ENCODE results near the gene PRAMEF11. TPM values are rescaled to one million over a fixed set of nuclear protein-coding genes. Genes with fewer than 3 reads are reported as not detected.
"Not testable (repeated sequence)": the region's sequence is repeated elsewhere in the genome, so short reads cannot be mapped to it uniquely, and the experiment has no call there.

The PRAMEF11 gene
- total RNA-seq, 1 donor: not detected

DNA sequence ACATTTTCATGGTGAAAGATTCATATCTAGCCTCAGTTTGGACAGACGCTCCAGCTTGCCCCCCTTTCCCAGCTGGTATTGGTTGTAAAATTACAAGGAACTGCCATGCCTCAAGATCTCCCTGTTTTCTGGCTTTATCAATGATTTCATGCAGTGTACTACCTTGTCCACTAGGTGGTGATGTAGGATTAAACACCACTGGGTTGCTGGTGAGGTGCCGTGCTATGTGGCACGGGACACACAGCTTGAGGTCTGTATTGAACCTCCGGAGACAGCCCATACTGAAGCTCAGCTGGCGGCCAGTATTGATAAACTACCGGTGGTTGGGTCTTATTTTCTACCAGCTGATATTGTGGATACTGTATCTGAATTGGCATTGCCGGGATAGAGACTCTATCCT lies 47.4 kb downstream of the PRAMEF11 start:
- H3K4me3 ChIP-seq (ENCODE audit: low read length); H3K27me3 ChIP-seq (ENCODE audit: insufficient read depth, low read length); H3K4me1 ChIP-seq (ENCODE audit: insufficient read depth, low read length); H3K9me3 ChIP-seq (ENCODE audit: low read depth, low read length): not testable (repeated sequence)

DNA sequence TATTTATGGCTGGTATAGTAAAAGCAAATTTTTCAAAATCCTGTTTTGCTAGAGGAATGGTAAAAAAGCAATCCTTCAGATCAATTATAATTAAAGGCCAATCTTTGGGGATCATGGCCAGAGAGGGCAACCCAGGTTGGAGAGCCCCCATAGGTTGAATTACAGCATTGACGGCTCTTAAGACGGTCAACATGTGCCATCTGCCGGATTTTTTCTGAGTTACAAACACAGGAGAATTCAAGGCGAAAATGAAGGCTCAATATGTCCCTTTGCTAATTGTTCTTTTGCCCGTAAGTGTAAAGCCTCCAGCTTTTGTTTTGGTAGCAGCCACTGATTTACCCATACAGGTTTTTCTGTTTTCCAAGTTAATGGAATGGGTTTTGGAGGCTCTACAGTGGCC lies 49.7 kb downstream of the PRAMEF11 start:
- not testable (repeated sequence) for H3K4me1 ChIP-seq (ENCODE audit: insufficient read depth, low read length); H3K9me3 ChIP-seq (ENCODE audit: low read depth, low read length); H3K4me3 ChIP-seq (ENCODE audit: low read length); H3K27me3 ChIP-seq (ENCODE audit: insufficient read depth, low read length)

DNA sequence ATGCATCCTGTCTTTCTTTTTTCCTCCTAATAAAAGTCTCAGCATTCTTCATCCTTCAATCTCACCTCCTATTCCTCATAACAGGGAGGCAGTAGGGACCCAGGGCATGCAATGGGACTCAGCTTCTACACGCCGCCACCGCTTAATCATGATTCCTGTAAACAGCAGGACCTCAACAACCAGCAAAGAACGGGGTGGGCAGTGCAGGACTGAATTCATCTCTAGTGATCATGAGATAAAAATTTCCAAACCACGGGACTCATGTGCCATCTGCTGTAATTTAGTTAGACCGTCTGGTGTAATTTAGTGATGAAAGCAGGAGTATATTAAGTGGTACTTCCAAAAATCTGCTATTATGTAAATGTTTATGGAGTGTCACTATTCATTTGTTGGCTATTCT lies 52.3 kb downstream of the PRAMEF11 start:
- H3K4me1 ChIP-seq (ENCODE audit: insufficient read depth, low read length): no peaks in the 10 kb centered on the region
- no peaks in the 10 kb centered on the region for H3K27me3 ChIP-seq (ENCODE audit: insufficient read depth, low read length)

DNA sequence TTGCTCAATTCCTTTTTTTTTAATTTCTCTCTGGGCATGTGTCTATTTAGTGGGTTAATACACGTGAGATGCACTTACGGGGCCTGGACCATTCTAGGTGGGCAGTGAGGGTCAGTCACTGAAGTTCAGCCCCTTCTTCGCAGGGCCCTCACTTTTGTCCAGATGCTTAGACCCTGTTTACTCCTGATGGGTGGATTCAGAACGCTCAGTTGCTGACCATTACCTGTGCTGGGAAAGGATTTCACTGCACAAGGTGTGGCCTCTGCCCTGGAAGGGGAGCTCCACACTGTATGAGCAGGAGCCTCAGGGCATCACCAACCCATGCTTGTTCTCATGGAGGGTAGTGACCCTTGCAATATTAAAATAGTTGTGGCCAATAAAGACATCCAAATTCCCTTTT lies 53.1 kb downstream of the PRAMEF11 start:
- H3K9me3 ChIP-seq (ENCODE audit: low read depth, low read length): no peaks in the 10 kb centered on the region
- no peaks in the 10 kb centered on the region for H3K4me1 ChIP-seq (ENCODE audit: insufficient read depth, low read length)
- no peaks in the 10 kb centered on the region for H3K27me3 ChIP-seq (ENCODE audit: insufficient read depth, low read length)
- H3K4me3 ChIP-seq (ENCODE audit: low read length): no peak overlapping the region

More for the DNA sequence above, 52.3 kb downstream of the PRAMEF11 start:
- Histone ChIP-seq H3K9me3 (ENCODE audit: low read depth, low read length) (no peaks in the 10 kb centered on the region), H3K4me3 (ENCODE audit: low read length) (no peak overlapping the region)

DNA sequence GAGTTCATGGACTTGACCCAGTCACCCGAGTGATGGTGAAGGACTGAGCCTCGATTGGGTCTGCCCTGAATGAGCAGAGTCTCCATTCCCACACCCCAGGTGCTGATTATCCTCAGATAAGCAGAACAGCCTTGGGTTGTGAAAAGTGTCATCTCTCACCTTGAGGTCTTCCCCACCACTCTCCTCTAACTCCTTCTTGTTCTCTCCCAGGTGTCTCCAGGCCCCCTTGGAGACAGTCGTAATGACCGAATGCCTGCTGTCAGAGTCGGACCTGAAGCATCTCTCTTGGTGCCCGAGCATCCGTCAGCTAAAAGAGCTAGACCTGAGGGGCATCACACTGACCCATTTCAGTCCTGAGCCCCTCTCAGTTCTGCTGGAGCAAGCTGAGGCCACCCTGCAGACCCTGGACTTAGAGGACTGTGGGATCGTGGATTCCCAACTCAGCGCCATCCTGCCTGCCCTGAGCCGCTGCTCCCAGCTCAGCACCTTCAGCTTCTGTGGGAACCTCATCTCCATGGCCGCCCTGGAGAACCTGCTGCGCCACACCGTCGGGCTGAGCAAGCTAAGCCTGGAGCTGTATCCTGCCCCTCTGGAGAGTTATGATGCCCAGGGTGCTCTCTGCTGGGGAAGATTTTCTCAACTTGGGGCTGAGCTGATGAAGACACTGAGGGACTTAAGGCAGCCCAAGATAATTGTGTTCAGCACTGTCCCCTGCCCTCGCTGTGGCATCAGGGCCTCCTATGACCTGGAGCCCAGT lies 54.2 kb downstream of the PRAMEF11 start:
- Histone ChIP-seq H3K9me3 (ENCODE audit: low read depth, low read length) (no peaks in the 10 kb centered on the region), H3K27me3 (ENCODE audit: insufficient read depth, low read length) (no peaks in the 10 kb centered on the region), H3K4me1 (ENCODE audit: insufficient read depth, low read length) (no peaks in the 10 kb centered on the region), H3K4me3 (ENCODE audit: low read length) (no peak overlapping the region)

DNA sequence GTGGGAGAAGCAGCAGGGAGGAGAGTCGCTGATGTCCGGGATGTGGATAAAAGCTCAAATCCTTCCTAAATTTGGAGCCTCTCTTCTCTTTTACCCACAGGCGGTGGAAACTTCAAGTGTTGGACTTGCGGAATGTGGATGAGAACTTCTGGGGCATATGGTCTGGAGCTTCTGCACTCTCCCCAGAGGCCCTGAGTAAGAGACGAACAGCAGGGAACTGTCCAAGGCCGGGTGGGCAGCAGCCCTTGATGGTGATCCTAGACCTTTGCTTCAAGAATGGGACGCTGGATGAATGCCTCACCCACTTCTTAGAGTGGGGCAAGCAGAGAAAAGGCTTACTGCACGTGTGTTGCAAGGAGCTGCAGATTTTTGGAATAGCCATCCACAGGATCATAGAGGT lies 55.8 kb downstream of the PRAMEF11 start:
- H3K4me1 ChIP-seq (ENCODE audit: insufficient read depth, low read length): no peaks in the 10 kb centered on the region
- H3K9me3 ChIP-seq (ENCODE audit: low read depth, low read length): no peaks in the 10 kb centered on the region
- no peak overlapping the region for H3K4me3 ChIP-seq (ENCODE audit: low read length)
- no peaks in the 10 kb centered on the region for H3K27me3 ChIP-seq (ENCODE audit: insufficient read depth, low read length)

DNA sequence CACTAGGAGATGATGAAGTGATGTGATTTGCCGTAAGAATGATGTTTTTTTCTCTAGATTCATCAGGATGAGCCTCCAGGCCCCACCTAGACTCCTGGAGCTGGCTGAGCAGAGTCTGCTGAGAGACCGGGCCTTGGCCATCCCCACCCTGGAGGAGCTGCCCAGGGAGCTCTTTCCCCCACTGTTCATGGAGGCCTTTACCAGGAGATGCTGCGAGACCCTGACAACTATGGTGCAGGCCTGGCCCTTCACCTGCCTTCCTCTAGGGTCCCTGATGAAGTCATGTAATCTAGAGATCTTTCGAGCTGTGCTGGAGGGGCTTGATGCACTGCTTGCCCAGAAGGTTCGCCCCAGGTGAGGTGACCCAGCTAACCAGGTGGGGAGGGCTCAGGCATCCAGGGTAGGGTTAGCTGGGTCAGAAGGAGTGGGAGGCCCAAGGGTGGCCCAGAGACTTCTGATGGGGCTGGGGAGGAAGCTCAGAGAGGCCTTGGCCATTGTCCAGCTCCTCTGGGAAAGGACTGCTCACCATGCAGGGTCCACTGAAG lies 56.3 kb downstream of the PRAMEF11 start:
- no peak overlapping the region for H3K4me3 ChIP-seq (ENCODE audit: low read length)
- H3K9me3 ChIP-seq (ENCODE audit: low read depth, low read length): no peaks in the 10 kb centered on the region
- H3K4me1 ChIP-seq (ENCODE audit: insufficient read depth, low read length): no peaks in the 10 kb centered on the region

More for the DNA sequence above, 56.3 kb downstream of the PRAMEF11 start:
- no peaks in the 10 kb centered on the region for H3K27me3 ChIP-seq (ENCODE audit: insufficient read depth, low read length)

Other genes starting within 250 kb of the PRAMEF11 start
- gene DHRS3, start 213.2 kb downstream of the PRAMEF11 start, total RNA-seq: 80.4 TPM
- gene AADACL4, start 187.3 kb downstream of the PRAMEF11 start, total RNA-seq: not detected
- not detected for gene AADACL3, start 115.3 kb downstream of the PRAMEF11 start, total RNA-seq
- not detected for gene CFAP107, start 85.2 kb downstream of the PRAMEF11 start, total RNA-seq
- gene PRAMEF12, start 57.7 kb downstream of the PRAMEF11 start, total RNA-seq: not detected
- not detected for gene PRAMEF1, start 40.0 kb downstream of the PRAMEF11 start, total RNA-seq
- gene HNRNPCL1, start 17.3 kb upstream of the PRAMEF11 start, total RNA-seq: not detected
- gene PRAMEF2, start 25.7 kb upstream of the PRAMEF11 start, total RNA-seq: 0.10 TPM
- gene PRAMEF4, start 54.8 kb upstream of the PRAMEF11 start, total RNA-seq: not detected
- gene PRAMEF10, start 66.9 kb upstream of the PRAMEF11 start, total RNA-seq: not detected
- not detected for gene PRAMEF7, start 85.2 kb upstream of the PRAMEF11 start, total RNA-seq
- gene PRAMEF6, start 116.2 kb upstream of the PRAMEF11 start, total RNA-seq: not detected
- not detected for gene PRAMEF27, start 225.2 kb upstream of the PRAMEF11 start, total RNA-seq
- gene HNRNPCL3, start 229.4 kb upstream of the PRAMEF11 start, total RNA-seq: not detected
- not detected for gene PRAMEF25, start 239.4 kb upstream of the PRAMEF11 start, total RNA-seq

All from mononuclear cell (primary cell).